GM23338 (cell line): ENCODE data around the gene IL22RA1. TPM values are rescaled to one million over a fixed set of nuclear protein-coding genes. Genes with fewer than 3 reads are reported as not detected.

Experiments
- ATAC-seq: fragments of 200-7000 bp; cut with Tn5 transposase; 3 replicates; pipeline ENCODE4 v1.9.1; 2020
- DNase-seq: peaks from one replicate; pipeline ENCODE4 v3.0.0-alpha.2; 2015; ENCODE audit warnings: low spot score
- H2AFZ ChIP-seq: fragments of 200-600 bp; sonication (generic); 2 replicates; pipeline ENCODE4 v1.8.0; 2016; ENCODE audit warnings: antibody characterized with exemption, mild to moderate bottlenecking, moderate library complexity
- H3F3A ChIP-seq: fragments of 200-600 bp; sonication (generic); replicated peaks from 2 replicates; pipeline ENCODE4 v1.8.0; 2017; ENCODE audit warnings: antibody characterized with exemption, mixed run types, low read depth
- H3K27ac ChIP-seq: fragments of 200-600 bp; sonication (generic); 2 replicates; pipeline ENCODE4 v1.6.1; 2016; ENCODE audit warnings: low read depth
- H3K27me3 ChIP-seq: fragments of 200-600 bp; sonication (generic); 2 replicates; pipeline ENCODE4 v1.8.0; 2016; ENCODE audit warnings: mild to moderate bottlenecking, mixed run types, moderate library complexity; ENCODE audit not compliant: insufficient read depth
- H3K36me3 ChIP-seq: fragments of 200-600 bp; sonication (generic); 2 replicates; pipeline ENCODE4 v1.8.0; 2016; ENCODE audit warnings: mild to moderate bottlenecking; ENCODE audit not compliant: insufficient read depth
- H3K4me1 ChIP-seq: fragments of 200-600 bp; sonication (generic); 2 replicates; pipeline ENCODE4 v1.8.0; 2016; ENCODE audit warnings: mild to moderate bottlenecking, moderate library complexity; ENCODE audit not compliant: insufficient read depth
- H3K4me2 ChIP-seq: fragments of 200-600 bp; sonication (generic); 2 replicates; pipeline ENCODE4 v1.7.1; 2017; ENCODE audit warnings: mixed run types
- H3K4me3 ChIP-seq: fragments of 200-600 bp; sonication (generic); 2 replicates; pipeline ENCODE4 v1.6.1; 2016; ENCODE audit warnings: mixed run types
- H3K79me2 ChIP-seq: fragments of 200-600 bp; sonication (generic); replicated peaks from 2 replicates; pipeline ENCODE4 v1.8.0; 2017; ENCODE audit warnings: mild to moderate bottlenecking; ENCODE audit not compliant: insufficient read depth
- H3K9me2 ChIP-seq: fragments of 200-600 bp; sonication (generic); 2 replicates; pipeline ENCODE4 v1.8.0; 2017; ENCODE audit not compliant: insufficient read depth
- H4K20me1 ChIP-seq: fragments of 200-600 bp; sonication (generic); replicated peaks from 2 replicates; pipeline ENCODE4 v1.8.0; 2017; ENCODE audit warnings: mild to moderate bottlenecking; ENCODE audit not compliant: insufficient read depth
- H3K27ac Mint-ChIP-seq: 2 replicates; pipeline ENCODE4 v1.8.0; 2020; ENCODE audit warnings: inconsistent platforms, mild to moderate bottlenecking, moderate library complexity, mixed read lengths
- H3K27me3 Mint-ChIP-seq: 3 replicates; pipeline ENCODE4 v1.8.0; 2022; ENCODE audit warnings: low read depth, mild to moderate bottlenecking, moderate library complexity, mixed read lengths, inconsistent platforms; ENCODE audit not compliant: insufficient read depth, poor library complexity
- H3K36me3 Mint-ChIP-seq: 3 replicates; pipeline ENCODE4 v1.8.0; 2021; ENCODE audit warnings: low read depth, mild to moderate bottlenecking, inconsistent platforms, moderate library complexity, mixed read lengths
- H3K4me1 Mint-ChIP-seq: 3 replicates; pipeline ENCODE4 v1.8.0; 2020; ENCODE audit warnings: mild to moderate bottlenecking, inconsistent platforms, mixed read lengths
- H3K4me3 Mint-ChIP-seq: 3 replicates; pipeline ENCODE4 v1.8.0; 2021; ENCODE audit warnings: moderate library complexity, mild to moderate bottlenecking, inconsistent platforms, mixed read lengths
- H3K9me3 Mint-ChIP-seq: 3 replicates; pipeline ENCODE4 v1.8.0; 2020; ENCODE audit warnings: moderate library complexity, mild to moderate bottlenecking, inconsistent platforms, mixed read lengths
- CREB1 ChIP-seq: fragments of 250-450 bp; sonication (Bioruptor Pico); IDR thresholded peaks from 2 replicates; pipeline ENCODE4 v1.5.0; 2020; ENCODE audit warnings: low read depth, mild to moderate bottlenecking, moderate library complexity
- EZH2 ChIP-seq: fragments of 200-600 bp; sonication (generic); IDR thresholded peaks from one replicate; pipeline ENCODE4 v1.8.0; 2017; ENCODE audit warnings: antibody characterized with exemption, mild to moderate bottlenecking, low read depth; ENCODE audit not compliant: unreplicated experiment
- EZH2phosphoT487 ChIP-seq: fragments of 200-600 bp; sonication (generic); IDR thresholded peaks from one replicate; pipeline ENCODE4 v1.8.1; 2018; ENCODE audit warnings: antibody characterized with exemption; ENCODE audit not compliant: unreplicated experiment
- JUNB ChIP-seq: IDR thresholded peaks from one replicate; pipeline ENCODE4 v1.6.1; 2016; ENCODE audit warnings: antibody characterized with exemption; ENCODE audit not compliant: unreplicated experiment
- NANOG ChIP-seq: IDR thresholded peaks from 2 replicates; pipeline ENCODE4 v1.6.1; 2016; ENCODE audit warnings: antibody characterized with exemption, borderline replicate concordance
- POLR2AphosphoS5 ChIP-seq: IDR thresholded peaks from 2 replicates; pipeline ENCODE4 v1.6.1; 2016; ENCODE audit warnings: antibody characterized with exemption, low read depth
- STAT1 ChIP-seq: IDR thresholded peaks from one replicate; pipeline ENCODE4 v1.6.1; 2016; ENCODE audit warnings: antibody characterized with exemption; ENCODE audit not compliant: unreplicated experiment
- ZNF331 ChIP-seq: fragments of 250-450 bp; sonication (Bioruptor Pico); IDR thresholded peaks from 2 replicates; pipeline ENCODE4 v1.5.0; 2020; ENCODE audit warnings: low read depth, mild to moderate bottlenecking, moderate library complexity
- polyA plus RNA-seq: library from polyadenylated mRNA; unstranded; fragments of >200 nt; fragmentation: Nextera tagmentation; extraction: Ambion mirVana; gene quantifications from 2 replicates; pipeline ENCODE4 v1.2.1, GENCODE V29; 2016
- total RNA-seq: library from RNA; depleted of rRNA; stranded (reverse); fragments of >200 nt; shearing (Covaris generic); gene quantifications from 2 replicates; pipeline ENCODE4 v1.2.3, GENCODE V29; 2014
- TF ChIP-seq, protein P1 (sequence below): fragments of 250-450 bp; sonication (Bioruptor Pico); IDR thresholded peaks from 2 replicates; pipeline ENCODE4 v1.5.0; 2020; ENCODE audit warnings: mild to moderate bottlenecking, moderate library complexity
- TF ChIP-seq, protein P2 (sequence below), 2 experiments: fragments of 200-600 bp in 1 of 2; sonication (generic) in 1 of 2; conservative IDR thresholded peaks; 2 replicates each; pipeline versions ENCODE4 v1.5.1 to v1.6.1; 2016 to 2017; ENCODE audit warnings: antibody characterized with exemption in 2 of 2, low read depth in 2 of 2, mild to moderate bottlenecking in 2 of 2, moderate library complexity in 1 of 2
- TF ChIP-seq, protein P3 (sequence below): IDR thresholded peaks from one replicate; pipeline ENCODE4 v1.6.1; 2018; ENCODE audit warnings: antibody characterized with exemption; ENCODE audit not compliant: unreplicated experiment

IL22RA1 gene
- total and polyA plus RNA-seq, 2 experiments from 2014 or later, result 0.11 to 0.28 TPM

DNA sequence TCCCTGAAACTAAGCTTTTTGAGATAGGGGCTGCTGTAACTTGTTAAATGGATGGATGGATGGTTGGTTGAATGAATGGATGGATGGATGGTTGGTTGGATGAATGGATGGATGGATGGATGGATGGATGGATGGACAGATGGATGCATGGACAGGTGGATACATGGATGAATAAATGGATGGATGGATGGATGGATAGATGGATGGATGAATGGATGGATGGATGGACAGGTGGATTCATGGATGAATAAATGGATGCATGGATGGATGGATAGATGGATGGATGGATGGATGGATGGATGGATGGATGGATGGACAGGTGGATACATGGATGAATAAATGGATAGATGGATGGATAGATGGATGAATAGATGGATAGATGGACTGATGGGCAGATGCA, 57.9 kb downstream of the IL22RA1 start:
- H3K36me3 Mint-ChIP-seq, result no peaks in the 10 kb centered on the region
- Histone ChIP-seq H3F3A (no peaks in the 10 kb centered on the region), H3K79me2 (no peaks in the 10 kb centered on the region), H3K4me2 (no peak overlapping the region), H3K36me3 (no peaks in the 10 kb centered on the region), H3K9me2 (no peaks in the 10 kb centered on the region), H3K4me3 (no peak overlapping the region), H2AFZ (no peak overlapping the region), H4K20me1 (no peaks in the 10 kb centered on the region), H3K4me1 (no peaks in the 10 kb centered on the region), H3K27me3 (no peaks in the 10 kb centered on the region), H3K27ac (no peak overlapping the region)
- no peak for DNase-seq
- H3K4me3 Mint-ChIP-seq, result no peak overlapping the region
- no peaks in the 10 kb centered on the region for H3K9me3 Mint-ChIP-seq
- no peaks in the 10 kb centered on the region; the same call in 2 of the 3 replicates for H3K4me1 Mint-ChIP-seq
- no peak overlapping the region for H3K27ac Mint-ChIP-seq
- no peak for ATAC-seq
- no peak for TF ChIP-seq JUNB
- no peak for TF ChIP-seq STAT1
- TF ChIP-seq, protein P1, sequence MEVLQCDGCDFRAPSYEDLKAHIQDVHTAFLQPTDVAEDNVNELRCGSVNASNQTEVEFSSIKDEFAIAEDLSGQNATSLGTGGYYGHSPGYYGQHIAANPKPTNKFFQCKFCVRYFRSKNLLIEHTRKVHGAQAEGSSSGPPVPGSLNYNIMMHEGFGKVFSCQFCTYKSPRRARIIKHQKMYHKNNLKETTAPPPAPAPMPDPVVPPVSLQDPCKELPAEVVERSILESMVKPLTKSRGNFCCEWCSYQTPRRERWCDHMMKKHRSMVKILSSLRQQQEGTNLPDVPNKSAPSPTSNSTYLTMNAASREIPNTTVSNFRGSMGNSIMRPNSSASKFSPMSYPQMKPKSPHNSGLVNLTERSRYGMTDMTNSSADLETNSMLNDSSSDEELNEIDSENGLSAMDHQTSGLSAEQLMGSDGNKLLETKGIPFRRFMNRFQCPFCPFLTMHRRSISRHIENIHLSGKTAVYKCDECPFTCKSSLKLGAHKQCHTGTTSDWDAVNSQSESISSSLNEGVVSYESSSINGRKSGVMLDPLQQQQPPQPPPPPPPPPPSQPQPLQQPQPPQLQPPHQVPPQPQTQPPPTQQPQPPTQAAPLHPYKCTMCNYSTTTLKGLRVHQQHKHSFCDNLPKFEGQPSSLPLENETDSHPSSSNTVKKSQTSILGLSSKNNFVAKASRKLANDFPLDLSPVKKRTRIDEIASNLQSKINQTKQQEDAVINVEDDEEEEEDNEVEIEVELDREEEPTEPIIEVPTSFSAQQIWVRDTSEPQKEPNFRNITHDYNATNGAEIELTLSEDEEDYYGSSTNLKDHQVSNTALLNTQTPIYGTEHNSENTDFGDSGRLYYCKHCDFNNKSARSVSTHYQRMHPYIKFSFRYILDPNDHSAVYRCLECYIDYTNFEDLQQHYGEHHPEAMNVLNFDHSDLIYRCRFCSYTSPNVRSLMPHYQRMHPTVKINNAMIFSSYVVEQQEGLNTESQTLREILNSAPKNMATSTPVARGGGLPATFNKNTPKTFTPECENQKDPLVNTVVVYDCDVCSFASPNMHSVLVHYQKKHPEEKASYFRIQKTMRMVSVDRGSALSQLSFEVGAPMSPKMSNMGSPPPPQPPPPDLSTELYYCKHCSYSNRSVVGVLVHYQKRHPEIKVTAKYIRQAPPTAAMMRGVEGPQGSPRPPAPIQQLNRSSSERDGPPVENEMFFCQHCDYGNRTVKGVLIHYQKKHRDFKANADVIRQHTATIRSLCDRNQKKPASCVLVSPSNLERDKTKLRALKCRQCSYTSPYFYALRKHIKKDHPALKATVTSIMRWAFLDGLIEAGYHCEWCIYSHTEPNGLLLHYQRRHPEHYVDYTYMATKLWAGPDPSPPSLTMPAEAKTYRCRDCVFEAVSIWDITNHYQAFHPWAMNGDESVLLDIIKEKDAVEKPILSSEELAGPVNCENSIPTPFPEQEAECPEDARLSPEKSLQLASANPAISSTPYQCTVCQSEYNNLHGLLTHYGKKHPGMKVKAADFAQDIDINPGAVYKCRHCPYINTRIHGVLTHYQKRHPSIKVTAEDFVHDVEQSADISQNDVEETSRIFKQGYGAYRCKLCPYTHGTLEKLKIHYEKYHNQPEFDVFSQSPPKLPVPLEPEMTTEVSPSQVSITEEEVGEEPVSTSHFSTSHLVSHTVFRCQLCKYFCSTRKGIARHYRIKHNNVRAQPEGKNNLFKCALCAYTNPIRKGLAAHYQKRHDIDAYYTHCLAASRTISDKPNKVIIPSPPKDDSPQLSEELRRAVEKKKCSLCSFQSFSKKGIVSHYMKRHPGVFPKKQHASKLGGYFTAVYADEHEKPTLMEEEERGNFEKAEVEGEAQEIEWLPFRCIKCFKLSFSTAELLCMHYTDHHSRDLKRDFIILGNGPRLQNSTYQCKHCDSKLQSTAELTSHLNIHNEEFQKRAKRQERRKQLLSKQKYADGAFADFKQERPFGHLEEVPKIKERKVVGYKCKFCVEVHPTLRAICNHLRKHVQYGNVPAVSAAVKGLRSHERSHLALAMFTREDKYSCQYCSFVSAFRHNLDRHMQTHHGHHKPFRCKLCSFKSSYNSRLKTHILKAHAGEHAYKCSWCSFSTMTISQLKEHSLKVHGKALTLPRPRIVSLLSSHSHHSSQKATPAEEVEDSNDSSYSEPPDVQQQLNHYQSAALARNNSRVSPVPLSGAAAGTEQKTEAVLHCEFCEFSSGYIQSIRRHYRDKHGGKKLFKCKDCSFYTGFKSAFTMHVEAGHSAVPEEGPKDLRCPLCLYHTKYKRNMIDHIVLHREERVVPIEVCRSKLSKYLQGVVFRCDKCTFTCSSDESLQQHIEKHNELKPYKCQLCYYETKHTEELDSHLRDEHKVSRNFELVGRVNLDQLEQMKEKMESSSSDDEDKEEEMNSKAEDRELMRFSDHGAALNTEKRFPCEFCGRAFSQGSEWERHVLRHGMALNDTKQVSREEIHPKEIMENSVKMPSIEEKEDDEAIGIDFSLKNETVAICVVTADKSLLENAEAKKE (CRISPR knock-in tag), result no peak
- TF ChIP-seq EZH2, result no peak
- no peak for TF ChIP-seq NANOG
- TF ChIP-seq CREB1 (CRISPR knock-in tag), result no peak
- peaks cover 8% of the 10 kb centered on the region for H3K27me3 Mint-ChIP-seq

DNA sequence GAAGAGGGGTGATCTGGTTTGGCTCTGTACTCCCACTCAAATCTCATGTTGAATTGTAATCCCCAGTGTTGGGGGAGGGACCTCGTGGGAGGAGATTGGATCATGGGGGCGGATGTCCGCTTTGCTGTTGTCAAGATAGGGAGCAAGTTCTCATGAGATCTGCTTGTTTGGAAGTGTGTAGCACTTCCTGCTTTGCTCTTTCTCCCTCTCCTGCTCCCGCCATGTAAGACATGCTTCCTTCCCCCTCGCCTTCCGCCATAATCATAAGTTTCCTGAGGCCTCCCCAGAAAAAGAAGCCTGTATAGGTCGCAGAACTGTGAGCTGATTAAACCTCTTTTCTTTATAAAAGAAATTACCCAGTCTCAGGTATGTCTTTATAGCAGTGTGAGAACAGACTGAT, 58.9 kb downstream of the IL22RA1 start:
- H3K4me1 ChIP-seq, result no peaks in the 10 kb centered on the region
- H3K4me2 ChIP-seq, result no peak overlapping the region
- no peak overlapping the region for H3K4me3 ChIP-seq
- Mint-ChIP-seq H3K9me3 (no peaks in the 10 kb centered on the region), H3K4me3 (no peak overlapping the region), H3K27ac (peak overlapping the region; percentile 74; the same call in 1 of the 2 replicates), H3K4me1 (no peaks in the 10 kb centered on the region; the same call in 2 of the 3 replicates), H3K27me3 (peaks cover 7% of the 10 kb centered on the region), H3K36me3 (no peaks in the 10 kb centered on the region)
- H3K9me2 ChIP-seq, result no peaks in the 10 kb centered on the region
- H3K36me3 ChIP-seq, result no peaks in the 10 kb centered on the region
- no peak for DNase-seq
- no peak overlapping the region for H3K27ac ChIP-seq
- no peak overlapping the region for H2AFZ ChIP-seq
- H3K27me3 ChIP-seq, result no peaks in the 10 kb centered on the region
- no peaks in the 10 kb centered on the region for H3K79me2 ChIP-seq
- H3F3A ChIP-seq, result no peaks in the 10 kb centered on the region
- no peak for ATAC-seq
- no peaks in the 10 kb centered on the region for H4K20me1 ChIP-seq
- no peak for TF ChIP-seq STAT1
- TF ChIP-seq ZNF331 (CRISPR knock-in tag), result no peak
- no peak for TF ChIP-seq CREB1 (CRISPR knock-in tag)
- TF ChIP-seq NANOG, result no peak
- TF ChIP-seq, protein P2, sequence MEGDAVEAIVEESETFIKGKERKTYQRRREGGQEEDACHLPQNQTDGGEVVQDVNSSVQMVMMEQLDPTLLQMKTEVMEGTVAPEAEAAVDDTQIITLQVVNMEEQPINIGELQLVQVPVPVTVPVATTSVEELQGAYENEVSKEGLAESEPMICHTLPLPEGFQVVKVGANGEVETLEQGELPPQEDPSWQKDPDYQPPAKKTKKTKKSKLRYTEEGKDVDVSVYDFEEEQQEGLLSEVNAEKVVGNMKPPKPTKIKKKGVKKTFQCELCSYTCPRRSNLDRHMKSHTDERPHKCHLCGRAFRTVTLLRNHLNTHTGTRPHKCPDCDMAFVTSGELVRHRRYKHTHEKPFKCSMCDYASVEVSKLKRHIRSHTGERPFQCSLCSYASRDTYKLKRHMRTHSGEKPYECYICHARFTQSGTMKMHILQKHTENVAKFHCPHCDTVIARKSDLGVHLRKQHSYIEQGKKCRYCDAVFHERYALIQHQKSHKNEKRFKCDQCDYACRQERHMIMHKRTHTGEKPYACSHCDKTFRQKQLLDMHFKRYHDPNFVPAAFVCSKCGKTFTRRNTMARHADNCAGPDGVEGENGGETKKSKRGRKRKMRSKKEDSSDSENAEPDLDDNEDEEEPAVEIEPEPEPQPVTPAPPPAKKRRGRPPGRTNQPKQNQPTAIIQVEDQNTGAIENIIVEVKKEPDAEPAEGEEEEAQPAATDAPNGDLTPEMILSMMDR (conservative IDR thresholded peaks at IDR 0.05; ENCODE audit: low read depth in 2 of 2), result no peak
- TF ChIP-seq, protein P3, sequence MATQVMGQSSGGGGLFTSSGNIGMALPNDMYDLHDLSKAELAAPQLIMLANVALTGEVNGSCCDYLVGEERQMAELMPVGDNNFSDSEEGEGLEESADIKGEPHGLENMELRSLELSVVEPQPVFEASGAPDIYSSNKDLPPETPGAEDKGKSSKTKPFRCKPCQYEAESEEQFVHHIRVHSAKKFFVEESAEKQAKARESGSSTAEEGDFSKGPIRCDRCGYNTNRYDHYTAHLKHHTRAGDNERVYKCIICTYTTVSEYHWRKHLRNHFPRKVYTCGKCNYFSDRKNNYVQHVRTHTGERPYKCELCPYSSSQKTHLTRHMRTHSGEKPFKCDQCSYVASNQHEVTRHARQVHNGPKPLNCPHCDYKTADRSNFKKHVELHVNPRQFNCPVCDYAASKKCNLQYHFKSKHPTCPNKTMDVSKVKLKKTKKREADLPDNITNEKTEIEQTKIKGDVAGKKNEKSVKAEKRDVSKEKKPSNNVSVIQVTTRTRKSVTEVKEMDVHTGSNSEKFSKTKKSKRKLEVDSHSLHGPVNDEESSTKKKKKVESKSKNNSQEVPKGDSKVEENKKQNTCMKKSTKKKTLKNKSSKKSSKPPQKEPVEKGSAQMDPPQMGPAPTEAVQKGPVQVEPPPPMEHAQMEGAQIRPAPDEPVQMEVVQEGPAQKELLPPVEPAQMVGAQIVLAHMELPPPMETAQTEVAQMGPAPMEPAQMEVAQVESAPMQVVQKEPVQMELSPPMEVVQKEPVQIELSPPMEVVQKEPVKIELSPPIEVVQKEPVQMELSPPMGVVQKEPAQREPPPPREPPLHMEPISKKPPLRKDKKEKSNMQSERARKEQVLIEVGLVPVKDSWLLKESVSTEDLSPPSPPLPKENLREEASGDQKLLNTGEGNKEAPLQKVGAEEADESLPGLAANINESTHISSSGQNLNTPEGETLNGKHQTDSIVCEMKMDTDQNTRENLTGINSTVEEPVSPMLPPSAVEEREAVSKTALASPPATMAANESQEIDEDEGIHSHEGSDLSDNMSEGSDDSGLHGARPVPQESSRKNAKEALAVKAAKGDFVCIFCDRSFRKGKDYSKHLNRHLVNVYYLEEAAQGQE, result no peak
- TF ChIP-seq EZH2phosphoT487, result no peak
- no peak for TF ChIP-seq POLR2AphosphoS5
